DND-41 (cell line): ENCODE results near the gene OR5AC2.

Experiments
- ATAC-seq: fragments of 200-7000 bp; cut with Tn5 transposase; 3 replicates; pipeline ENCODE4 v1.9.1; 2021; ENCODE audit warnings: low read depth; ENCODE audit not compliant: insufficient read depth
- DNase-seq: peaks from one replicate; pipeline ENCODE4 v3.0.0-alpha.2; 2020
- H2AFZ ChIP-seq: 2 replicates; pipeline ENCODE4 v1.6.0; 2012; ENCODE audit warnings: low read depth, low read length
- H3K27ac ChIP-seq: 2 replicates; pipeline ENCODE4 v1.5.1; 2012; ENCODE audit warnings: low read length, inconsistent platforms
- H3K27me3 ChIP-seq: fragments of 200-600 bp; sonication (generic); 2 replicates; pipeline ENCODE4 v1.6.0; 2012; ENCODE audit warnings: low read length, mild to moderate bottlenecking, inconsistent platforms; ENCODE audit not compliant: insufficient read depth, poor library complexity
- H3K36me3 ChIP-seq: 2 replicates; pipeline ENCODE4 v1.5.1; 2012; ENCODE audit warnings: low read length, inconsistent platforms; ENCODE audit not compliant: insufficient read depth
- H3K4me1 ChIP-seq: 2 replicates; pipeline ENCODE4 v1.5.1; 2012; ENCODE audit warnings: mild to moderate bottlenecking, low read length; ENCODE audit not compliant: insufficient read depth
- H3K4me2 ChIP-seq: 2 replicates; pipeline ENCODE4 v1.6.0; 2012; ENCODE audit warnings: mild to moderate bottlenecking, moderate library complexity, low read length, inconsistent platforms; ENCODE audit not compliant: insufficient read depth
- H3K4me3 ChIP-seq, 2 experiments: fragments of 200-600 bp in 1 of 2; shearing (Covaris generic) in 1 of 2; 2 replicates each; pipeline ENCODE4 v1.5.1; 2012 to 2016; ENCODE audit warnings: inconsistent platforms in 2 of 2, low read length in 2 of 2, mild to moderate bottlenecking in 2 of 2, low read depth in 1 of 2, moderate library complexity in 1 of 2
- H3K79me2 ChIP-seq: 2 replicates; pipeline ENCODE4 v1.6.0; 2012; ENCODE audit warnings: low read length, inconsistent platforms; ENCODE audit not compliant: insufficient read depth
- H3K9ac ChIP-seq: 2 replicates; pipeline ENCODE4 v1.6.0; 2012; ENCODE audit warnings: low read depth, mild to moderate bottlenecking, inconsistent platforms, low read length, moderate library complexity
- H3K9me3 ChIP-seq: 2 replicates; pipeline ENCODE4 v1.5.1; 2012; ENCODE audit warnings: low read length, moderate library complexity, mild to moderate bottlenecking, inconsistent platforms; ENCODE audit not compliant: insufficient read depth, severe bottlenecking
- H4K20me1 ChIP-seq: 2 replicates; pipeline ENCODE4 v1.6.0; 2012; ENCODE audit warnings: low read length; ENCODE audit not compliant: insufficient read depth
- CTCF ChIP-seq: IDR thresholded peaks from 2 replicates; pipeline ENCODE4 v1.5.1; 2012; ENCODE audit warnings: borderline replicate concordance, low read length, moderate library complexity, mild to moderate bottlenecking; ENCODE audit not compliant: poor library complexity, severe bottlenecking; ENCODE audit errors: extremely low read depth
- EZH2 ChIP-seq: IDR thresholded peaks from 3 replicates; pipeline ENCODE4 v1.6.1; 2012; ENCODE audit warnings: borderline replicate concordance, low read depth, mild to moderate bottlenecking, moderate library complexity, low read length, inconsistent platforms; ENCODE audit not compliant: severe bottlenecking

The OR5AC2 gene

GRCh38 chr3:98068824-98069223, 18.1 kb upstream of the OR5AC2 start:
- H3K9ac ChIP-seq, result no peak overlapping the region
- H2AFZ ChIP-seq, result no peak overlapping the region
- no peaks in the 10 kb centered on the region for H4K20me1 ChIP-seq
- TF ChIP-seq EZH2 (no peak), CTCF (peak; percentile 11)
- no peak overlapping the region for H3K27ac ChIP-seq
- ATAC-seq (no peak), DNase-seq (no peak)
- H3K79me2 ChIP-seq, result no peaks in the 10 kb centered on the region
- H3K9me3 ChIP-seq, result no peaks in the 10 kb centered on the region
- no peak overlapping the region for H3K4me3 ChIP-seq
- H3K27me3 ChIP-seq, result no peaks in the 10 kb centered on the region
- H3K36me3 ChIP-seq, result no peaks in the 10 kb centered on the region
- no peaks in the 10 kb centered on the region for H3K4me1 ChIP-seq
- no peak overlapping the region for H3K4me2 ChIP-seq

- Histone ChIP-seq H3K4me3 (no peak overlapping the region), H4K20me1 (no peaks in the 10 kb centered on the region), H3K36me3 (no peaks in the 10 kb centered on the region), H3K4me1 (no peaks in the 10 kb centered on the region), H3K27ac (no peak overlapping the region), H3K4me2 (no peak overlapping the region), H2AFZ (no peak overlapping the region), H3K9me3 (no peaks in the 10 kb centered on the region), H3K79me2 (no peaks in the 10 kb centered on the region), H3K27me3 (no peaks in the 10 kb centered on the region), H3K9ac (no peak overlapping the region)
- TF ChIP-seq CTCF, result no peak
- no peak for TF ChIP-seq EZH2
- no peak for DNase-seq
- ATAC-seq, result no peak
Observed at GRCh38 chr3:98070840-98071239, 16.1 kb upstream of the OR5AC2 start.

- ATAC-seq, result no peak
- no peak overlapping the region for H3K4me2 ChIP-seq
- H3K9me3 ChIP-seq, result no peaks in the 10 kb centered on the region
- DNase-seq, result no peak
- H3K36me3 ChIP-seq, result no peaks in the 10 kb centered on the region
- H3K4me1 ChIP-seq, result no peaks in the 10 kb centered on the region
- H3K79me2 ChIP-seq, result no peaks in the 10 kb centered on the region
- H4K20me1 ChIP-seq, result no peaks in the 10 kb centered on the region
- TF ChIP-seq CTCF, result no peak
- no peak for TF ChIP-seq EZH2
- no peak overlapping the region for H3K4me3 ChIP-seq
- no peak overlapping the region for H2AFZ ChIP-seq
- H3K27ac ChIP-seq, result no peak overlapping the region
- H3K9ac ChIP-seq, result no peak overlapping the region
- H3K27me3 ChIP-seq, result no peaks in the 10 kb centered on the region
Observed at GRCh38 chr3:98073486-98073885, 13.5 kb upstream of the OR5AC2 start.

GRCh38 chr3:98095882-98096281, 8.9 kb downstream of the OR5AC2 start:
- no peaks in the 10 kb centered on the region for H3K27me3 ChIP-seq
- no peak overlapping the region for H3K4me3 ChIP-seq

More at GRCh38 chr3:98095882-98096281, 8.9 kb downstream of the OR5AC2 start:
- no peaks in the 10 kb centered on the region for H3K36me3 ChIP-seq
- H3K79me2 ChIP-seq, result no peaks in the 10 kb centered on the region
- H2AFZ ChIP-seq, result no peak overlapping the region
- DNase-seq (no peak), ATAC-seq (no peak)
- H3K9ac ChIP-seq, result no peak overlapping the region
- no peak overlapping the region for H3K27ac ChIP-seq
- no peaks in the 10 kb centered on the region for H3K4me1 ChIP-seq
- TF ChIP-seq CTCF (no peak), EZH2 (no peak)
- no peaks in the 10 kb centered on the region for H4K20me1 ChIP-seq
- H3K9me3 ChIP-seq, result no peaks in the 10 kb centered on the region
- H3K4me2 ChIP-seq, result no peak overlapping the region
